Activated effector memory CD4-positive, alpha-beta T cell treated with Interleukin-2 at 50 U/mL for 16 hours (primary cell): ENCODE data around the gene MEIOC.
"Not testable (repeated sequence)": the region's sequence is repeated elsewhere in the genome, so short reads cannot be mapped to it uniquely, and the experiment has no call there.

ENCODE experiments used
- DNase-seq: peaks from one replicate; pipeline ENCODE4 v3.0.0-alpha.2; 2020

The MEIOC gene

DNA sequence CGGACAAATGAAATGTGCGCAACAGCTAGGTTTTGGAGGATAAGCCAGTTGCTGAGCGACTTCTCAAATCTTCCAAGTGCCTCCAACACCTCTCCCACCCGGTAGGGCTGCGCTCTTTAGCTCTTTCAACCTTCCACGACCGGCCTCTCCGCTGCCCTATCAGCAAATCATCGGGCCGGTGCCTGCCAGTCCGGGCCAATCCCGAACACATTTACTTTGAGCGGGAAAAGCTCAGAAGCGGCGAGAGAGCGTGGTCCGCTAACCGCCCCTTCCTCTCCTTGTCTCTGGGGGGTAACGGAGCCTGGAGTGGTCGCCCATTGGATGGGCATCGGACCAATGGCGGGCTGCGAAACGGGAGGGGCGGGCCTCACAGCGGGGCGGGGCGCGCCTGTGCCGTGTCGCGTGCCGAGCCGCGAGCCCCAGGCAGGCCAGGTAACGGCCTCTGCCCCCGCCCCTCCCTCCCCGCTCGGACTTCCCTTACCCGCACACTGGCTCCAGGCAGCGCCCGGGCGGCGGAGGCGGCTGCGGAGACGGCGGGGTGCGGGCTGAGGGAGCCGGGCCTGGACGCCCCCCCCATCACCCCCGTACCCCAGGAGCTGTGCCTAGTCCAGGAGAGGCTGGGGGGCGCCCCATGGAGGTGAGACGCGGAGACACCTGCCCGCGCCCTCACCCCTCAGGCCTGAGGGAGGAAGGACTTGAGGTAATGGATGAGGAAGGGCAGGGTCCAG lies at the start of gene MEIOC:
MEIOC (plus strand) TSS at position 486 of the 728 bp plus-strand sequence; CDS start at position 632, 146 bp downstream.
- DNase-seq = no peak

GRCh38 chr17:44606658-44607057 lies 49.6 kb upstream of the MEIOC start:
- no peak for DNase-seq

GRCh38 chr17:44607836-44608690 lies 48.2 kb upstream of the MEIOC start:
- DNase-seq = no peak

- DNase-seq = no peak
Measured at GRCh38 chr17:44608727-44609435, 47.4 kb upstream of the MEIOC start.

DNA sequence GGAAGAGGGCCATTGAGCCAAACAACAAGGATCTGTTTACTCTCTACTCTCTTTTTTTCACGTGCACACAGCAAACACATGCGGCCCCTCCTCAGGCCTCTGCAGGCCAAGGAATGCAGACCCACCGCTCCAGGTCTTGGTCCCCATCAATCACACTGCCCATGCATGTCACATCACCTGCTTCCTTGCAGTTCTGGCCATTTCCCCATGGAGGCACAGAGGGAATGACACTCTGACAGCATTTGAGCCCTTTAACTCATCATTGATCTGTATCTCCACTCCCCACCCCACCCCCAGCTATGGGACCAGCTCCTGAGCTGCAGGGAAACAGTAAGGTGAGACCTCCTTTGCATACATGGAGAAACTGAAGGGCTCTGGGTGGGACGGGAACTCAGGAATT lies 45.9 kb upstream of the MEIOC start:
- DNase-seq = no peak

DNA sequence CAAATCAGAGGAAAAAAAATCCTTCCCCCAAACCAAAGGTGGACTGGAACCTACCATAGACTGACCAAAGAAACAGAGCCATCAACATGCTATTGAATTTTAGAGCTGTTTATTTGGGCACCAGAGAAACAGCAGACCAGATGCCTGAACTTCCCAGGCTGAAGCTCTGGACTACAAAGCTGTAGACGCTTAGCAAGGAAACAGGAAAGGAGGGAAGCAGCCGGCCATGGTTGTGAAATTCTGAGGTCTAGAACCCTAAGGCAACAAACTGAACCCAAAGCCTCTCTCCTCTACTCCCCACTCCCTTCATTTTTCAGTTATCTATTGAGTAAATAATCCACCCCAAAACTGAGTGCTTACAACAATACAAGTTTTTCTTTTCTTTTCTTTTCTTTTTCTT lies 45.4 kb upstream of the MEIOC start:
- no peak for DNase-seq

DNA sequence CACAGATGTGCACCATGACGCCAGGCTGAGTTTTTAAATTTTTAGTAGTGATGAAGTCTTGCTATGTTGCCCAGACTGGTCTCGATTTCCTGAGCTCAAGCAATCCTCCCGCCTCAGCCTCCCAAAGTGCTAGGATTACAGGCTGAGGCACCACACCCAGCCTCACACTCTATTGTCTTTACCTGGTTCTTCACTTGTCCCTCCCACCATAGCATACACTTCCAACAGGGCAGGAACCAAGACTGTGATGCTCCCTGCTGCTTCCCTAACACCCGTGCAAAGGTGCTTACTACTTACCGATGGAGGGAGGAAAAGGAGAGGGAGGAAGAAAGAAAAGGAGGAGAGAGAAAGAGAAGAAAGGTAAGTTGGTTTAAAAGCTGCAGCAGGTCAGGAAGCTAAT lies 41.4 kb upstream of the MEIOC start:
- DNase-seq = no peak

GRCh38 chr17:44618652-44619051 lies 37.6 kb upstream of the MEIOC start:
- not testable (repeated sequence) for DNase-seq

GRCh38 chr17:44623070-44623725 lies 33.1 kb upstream of the MEIOC start:
- no peak for DNase-seq

GRCh38 chr17:44627513-44628242 lies 28.6 kb upstream of the MEIOC start:
- no peak for DNase-seq

DNA sequence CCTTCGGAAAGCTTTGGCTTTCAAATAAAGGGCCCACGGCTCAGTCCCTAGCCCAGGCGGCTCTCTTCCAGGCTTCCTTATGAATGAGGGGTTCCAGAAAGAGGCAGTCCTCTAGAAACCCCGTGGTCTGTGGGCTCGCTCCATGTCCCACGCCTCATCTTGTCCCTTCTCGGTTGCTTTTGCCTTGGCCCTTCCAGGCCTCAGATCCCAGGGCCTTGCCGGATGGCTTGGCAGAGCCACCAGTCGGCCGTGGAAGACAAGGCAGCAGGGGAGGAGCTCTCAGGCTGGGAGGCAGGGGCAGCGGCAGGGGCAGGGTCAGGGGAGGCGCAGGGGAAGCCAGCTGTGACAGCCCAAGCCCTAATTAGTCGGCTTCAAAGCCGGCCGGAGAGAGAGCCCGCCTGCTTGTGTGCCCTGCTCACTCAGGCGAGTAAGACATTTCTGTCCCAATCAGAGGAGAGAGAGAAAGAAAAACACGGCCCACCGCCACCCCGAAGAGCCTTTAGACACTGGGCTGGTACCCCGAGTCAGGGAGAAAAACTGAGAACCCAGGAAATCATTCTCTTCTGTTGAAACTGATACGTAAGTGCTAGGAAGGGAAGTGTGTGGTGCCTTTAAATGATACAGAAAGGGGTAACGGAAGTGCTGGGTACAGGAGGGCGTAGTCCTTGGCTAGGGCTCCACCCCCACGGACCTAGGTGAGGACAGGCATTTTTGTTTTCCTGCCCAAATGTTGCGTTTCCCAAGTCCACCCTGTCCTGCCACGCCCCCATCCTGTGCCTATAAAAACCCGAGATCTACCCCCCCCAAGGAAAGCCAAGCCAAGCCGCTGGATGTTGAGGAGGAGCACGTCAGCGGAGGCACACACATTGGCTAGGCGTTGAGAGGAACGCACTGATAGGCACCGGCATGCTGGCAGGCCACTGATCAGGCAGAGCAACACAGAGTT lies 27.8 kb upstream of the MEIOC start:
- DNase-seq = no peak

GRCh38 chr17:44629314-44629713 lies 27.0 kb upstream of the MEIOC start:
- DNase-seq = no peak

DNA sequence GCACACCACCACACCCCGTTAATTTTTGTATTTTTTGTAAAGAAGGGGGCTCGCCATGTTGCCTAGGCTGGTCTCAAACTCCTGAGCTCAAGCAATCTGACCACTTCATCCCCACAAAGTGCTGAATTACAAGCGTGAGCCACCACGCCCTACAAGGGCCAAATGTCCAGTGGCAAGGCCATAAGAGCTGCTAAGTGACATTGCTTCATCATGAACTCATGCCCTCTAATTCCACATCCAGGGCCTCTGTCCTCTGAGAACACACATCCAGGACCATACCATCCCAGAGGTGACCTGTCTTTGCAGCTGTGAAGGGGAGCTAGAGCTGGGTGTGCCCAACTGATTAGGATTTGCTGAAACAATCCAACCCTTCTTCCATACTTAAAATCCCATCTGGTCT lies 25.6 kb upstream of the MEIOC start:
- DNase-seq = no peak

DNA sequence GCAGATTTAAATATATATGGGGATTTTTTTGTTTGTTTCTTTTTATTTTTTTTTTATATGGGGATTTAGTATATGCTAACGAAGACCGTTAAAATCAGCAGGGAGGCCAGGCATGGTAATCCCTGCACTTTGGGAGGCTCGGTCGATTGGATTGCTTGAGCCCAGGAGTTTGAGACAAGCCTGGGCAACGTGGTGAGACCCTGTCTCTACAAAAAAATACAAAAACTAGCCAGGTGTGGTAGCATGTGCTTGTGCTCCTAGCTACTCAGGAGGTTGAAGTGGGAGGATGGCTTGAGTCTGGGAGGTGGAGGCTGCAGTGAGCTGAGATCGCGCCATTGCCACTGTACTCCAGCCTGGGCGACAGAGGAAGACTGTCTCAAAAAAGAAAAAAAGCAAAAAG lies 22.3 kb upstream of the MEIOC start:
- no peak for DNase-seq

GRCh38 chr17:44634401-44634800 lies 21.9 kb upstream of the MEIOC start:
- DNase-seq = not testable (repeated sequence)

DNA sequence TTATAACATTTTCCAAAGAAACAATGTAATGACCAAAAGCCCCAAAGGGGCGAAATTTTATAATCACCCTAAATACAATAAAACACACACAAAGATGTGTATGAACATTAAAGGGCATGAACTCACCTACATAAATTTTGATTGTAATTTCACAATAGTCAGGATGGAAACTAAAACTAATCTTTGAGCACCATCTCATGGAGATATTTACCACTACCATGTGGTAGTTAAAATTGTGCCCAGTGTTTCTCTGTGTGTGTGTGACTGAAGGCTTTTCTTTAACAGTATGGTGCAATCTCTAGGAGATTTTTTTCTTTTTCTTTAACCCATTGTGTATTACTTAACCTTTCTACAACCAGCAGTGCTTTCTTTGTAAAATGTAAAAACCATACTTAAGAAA lies 19.7 kb upstream of the MEIOC start:
- DNase-seq = no peak

DNA sequence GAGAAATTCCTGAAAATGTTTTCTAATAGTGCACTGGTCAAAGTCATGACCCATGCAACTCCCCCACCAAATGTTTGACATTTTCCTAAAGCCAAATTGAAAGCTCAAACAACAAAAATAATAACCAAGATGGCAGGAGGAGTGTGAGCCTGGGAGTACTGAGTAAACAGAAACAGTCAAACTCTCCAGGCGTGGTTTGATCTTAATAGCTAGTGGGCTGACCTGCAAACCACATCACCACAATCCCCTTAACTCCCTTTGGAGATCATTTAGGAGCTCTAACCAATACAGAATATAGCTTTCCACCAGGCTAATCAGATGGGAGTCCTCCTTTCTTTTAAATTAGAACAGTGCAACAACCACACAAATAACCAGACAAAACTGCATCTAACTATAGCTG lies 19.2 kb upstream of the MEIOC start:
- DNase-seq = no peak

DNA sequence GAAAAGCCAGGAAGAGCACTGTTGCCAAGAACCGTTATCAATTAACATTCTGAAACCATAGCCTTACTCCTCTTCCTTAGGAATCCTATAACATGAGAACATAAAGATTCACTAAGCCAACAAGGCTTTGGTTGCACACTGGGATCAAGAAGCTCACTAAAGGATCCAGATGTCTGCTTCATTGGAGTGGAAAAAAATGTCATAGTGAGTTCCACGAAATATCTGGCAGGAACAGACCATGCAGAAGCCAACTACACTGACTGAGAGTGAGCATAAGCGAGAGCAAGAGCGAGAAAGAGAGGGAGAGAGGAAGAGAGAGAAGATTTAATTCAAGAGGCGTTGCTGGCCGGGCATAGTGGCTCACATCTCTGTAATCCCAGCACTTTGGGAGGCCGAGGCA lies 13.4 kb upstream of the MEIOC start:
- no peak for DNase-seq

GRCh38 chr17:44645341-44645740 lies 10.9 kb upstream of the MEIOC start:
- no peak for DNase-seq

- DNase-seq = no peak
Measured at GRCh38 chr17:44646280-44646679, 10.0 kb upstream of the MEIOC start.

- DNase-seq = no peak
Measured at GRCh38 chr17:44647736-44648135, 8.5 kb upstream of the MEIOC start.
